HG03575 (cell line): ENCODE data around the gene PPP1R3A.
"Not testable (repeated sequence)": the region's sequence is repeated elsewhere in the genome, so short reads cannot be mapped to it uniquely, and the experiment has no call there.

Experiments
- ATAC-seq: cut with Tn5 transposase; IDR thresholded peaks from one replicate; pipeline ENCODE4 v1.9.1; 2021; ENCODE audit not compliant: unreplicated experiment, insufficient number of reproducible peaks, low FRiP score; ENCODE audit errors: extremely low read depth

Gene PPP1R3A

GRCh38 chr7:113918946-113919345 lies at the start of gene PPP1R3A:
Gene PPP1R3A (minus strand): TSS chr7:113919009. CDS start chr7:113918996, 13 bp downstream.
- no peak for ATAC-seq

DNA sequence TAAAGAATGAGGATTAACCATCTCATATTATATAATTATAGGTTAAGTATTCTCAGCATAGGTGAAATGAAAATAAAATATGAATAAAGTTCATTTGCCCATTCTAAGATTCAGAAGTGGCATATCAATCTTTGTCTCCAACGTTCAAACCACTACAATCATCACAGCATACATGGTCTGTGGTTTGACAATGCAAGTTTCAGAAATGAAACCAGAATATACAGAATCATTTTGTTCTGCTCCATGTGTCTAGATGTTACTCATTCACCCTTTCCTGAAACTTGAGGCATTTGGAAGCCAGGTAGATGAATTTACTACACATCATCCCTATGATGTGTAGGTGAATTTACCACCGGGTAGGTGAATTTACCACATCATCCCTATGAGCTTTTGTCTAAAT lies 44.5 kb upstream of the PPP1R3A start:
- no peak for ATAC-seq

DNA sequence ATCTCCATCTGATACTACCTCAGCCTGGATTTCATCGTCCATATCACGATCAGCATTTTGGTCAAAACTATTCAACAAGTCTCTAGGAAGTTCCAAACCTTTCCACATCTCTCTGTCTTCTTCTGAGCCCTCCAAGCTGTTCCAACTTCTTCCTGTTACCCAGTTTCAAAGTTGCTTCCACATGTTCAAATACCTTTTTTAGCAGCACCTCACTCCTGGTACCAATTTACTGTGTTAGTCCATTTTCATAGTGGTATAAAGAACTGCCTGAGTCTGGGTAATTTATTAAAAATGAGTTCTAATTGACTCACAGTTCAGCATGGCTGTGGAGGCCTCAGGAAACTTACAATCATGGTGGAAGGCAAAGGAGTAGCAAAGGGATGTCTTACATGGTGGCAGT lies 41.1 kb upstream of the PPP1R3A start:
- no peak for ATAC-seq

DNA sequence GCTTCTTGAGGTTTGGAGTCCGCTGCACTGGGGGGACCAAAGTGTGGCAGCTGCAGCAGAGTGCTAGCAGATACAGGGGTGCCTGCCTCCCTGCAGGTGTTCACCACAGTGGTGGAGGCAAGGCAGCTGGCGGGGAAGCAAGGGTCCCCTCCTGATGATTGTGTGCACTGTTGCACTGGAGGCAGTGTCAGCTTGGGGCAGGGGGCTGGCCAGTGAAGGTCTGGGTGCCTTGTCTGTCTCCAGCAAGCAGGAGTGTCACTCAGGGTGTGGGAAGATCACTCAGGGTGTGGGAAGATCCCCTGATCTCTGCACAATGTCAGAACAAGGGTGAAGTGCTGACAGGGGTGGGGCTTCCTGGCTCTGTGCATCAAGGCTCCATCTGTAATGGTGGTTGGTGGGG lies 36.3 kb upstream of the PPP1R3A start:
- no peak for ATAC-seq

DNA sequence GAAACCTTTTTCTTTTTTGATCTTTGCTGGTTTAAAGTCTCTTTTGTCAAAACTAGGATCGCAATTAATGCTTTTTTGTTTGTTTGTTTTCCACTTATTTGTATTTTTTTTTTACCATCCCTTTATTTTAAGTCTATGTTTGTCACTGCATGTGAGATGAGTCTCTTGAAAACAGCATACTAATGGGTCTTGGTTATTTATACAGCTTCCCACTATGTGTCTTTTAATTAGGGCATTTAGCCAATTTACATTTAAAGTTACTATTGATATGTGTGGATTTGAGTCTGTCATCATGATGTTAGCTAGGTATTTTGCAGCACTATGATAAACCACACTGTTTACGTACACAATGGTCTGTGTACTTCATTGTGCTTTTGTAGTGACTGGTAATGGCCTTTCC lies 34.7 kb upstream of the PPP1R3A start:
- ATAC-seq: no peak

DNA sequence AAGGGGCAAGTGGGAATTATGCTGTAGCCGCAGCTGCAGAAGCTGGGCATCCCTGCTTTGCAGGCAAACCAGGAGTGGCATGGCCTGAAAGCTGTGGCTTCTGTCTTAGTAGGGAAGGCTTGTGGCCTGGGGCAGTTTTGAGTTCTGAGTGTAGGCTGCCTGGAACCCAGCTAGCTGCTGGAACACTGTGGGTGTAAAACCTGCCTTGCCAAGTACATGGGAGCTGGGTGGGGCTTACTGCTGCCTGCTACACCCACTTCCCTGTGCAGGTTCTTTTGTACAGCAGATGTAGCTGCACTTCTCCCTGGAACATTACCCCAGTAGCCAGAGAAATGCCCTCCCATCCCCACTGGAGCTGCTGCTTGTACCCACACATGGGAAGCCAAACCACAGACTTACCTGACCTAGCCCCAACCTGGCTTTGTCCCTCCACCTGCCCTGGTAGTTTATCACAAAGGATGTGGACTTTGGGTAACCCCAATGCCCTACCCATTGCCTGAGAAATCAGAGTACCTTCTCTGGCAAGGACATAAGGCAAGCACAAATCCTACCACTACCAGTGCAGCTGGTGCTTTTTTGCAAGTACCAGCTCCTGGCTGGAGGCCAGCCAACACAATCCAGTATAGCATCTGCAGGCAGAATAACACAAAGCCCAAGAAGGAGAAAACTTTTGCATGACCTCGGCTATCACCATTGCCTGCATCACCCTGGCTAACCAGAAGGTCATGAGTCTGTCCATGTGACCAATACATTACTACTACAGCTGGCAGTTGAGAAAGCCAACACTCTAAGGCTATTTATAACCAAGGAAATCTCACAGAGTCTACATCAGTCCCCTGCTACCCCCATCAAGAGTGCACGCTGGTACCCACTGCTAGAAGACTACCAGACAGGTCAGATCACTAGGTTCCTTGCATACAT lies 26.5 kb upstream of the PPP1R3A start:
- no peak for ATAC-seq

DNA sequence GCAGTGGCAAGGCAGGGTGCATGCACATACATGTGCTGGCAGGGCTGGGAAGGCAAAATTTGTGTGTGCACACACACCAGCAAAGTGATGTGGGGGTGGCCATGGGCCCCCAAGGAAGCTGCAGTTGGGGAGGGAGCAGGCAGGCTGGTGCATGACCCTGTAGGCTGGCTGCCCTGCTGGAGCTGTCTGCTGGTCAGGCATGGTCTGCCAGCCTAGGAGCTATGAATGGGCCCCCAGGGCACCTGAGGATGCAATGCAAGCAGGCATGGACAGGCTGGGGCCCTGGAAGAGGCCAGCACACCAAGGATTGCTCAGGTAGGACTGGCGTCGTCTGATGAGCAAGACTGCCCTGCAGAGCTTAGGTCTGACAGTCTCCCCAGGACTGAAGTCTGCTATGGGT lies 18.2 kb upstream of the PPP1R3A start:
- no peak for ATAC-seq

DNA sequence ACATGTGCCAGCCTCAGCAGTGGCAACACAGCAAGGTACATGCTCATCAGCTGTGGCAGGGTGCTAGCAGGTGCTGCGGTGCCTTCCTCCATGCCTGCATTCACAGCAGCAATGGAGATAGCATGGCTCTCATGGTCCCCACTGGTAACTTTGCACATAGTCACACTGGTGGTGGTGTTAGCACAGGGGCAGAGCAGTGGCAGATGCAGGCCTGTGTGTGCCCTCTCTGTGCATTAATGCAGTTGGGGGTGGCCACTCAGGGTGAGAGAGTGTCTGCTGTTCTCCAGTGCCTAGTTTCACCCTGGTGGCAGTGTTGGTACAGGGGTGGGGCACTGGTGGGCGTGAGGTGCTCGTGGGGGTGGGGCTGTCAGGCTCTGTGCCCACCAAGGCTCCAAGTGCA lies 17.7 kb upstream of the PPP1R3A start:
- no peak for ATAC-seq

DNA sequence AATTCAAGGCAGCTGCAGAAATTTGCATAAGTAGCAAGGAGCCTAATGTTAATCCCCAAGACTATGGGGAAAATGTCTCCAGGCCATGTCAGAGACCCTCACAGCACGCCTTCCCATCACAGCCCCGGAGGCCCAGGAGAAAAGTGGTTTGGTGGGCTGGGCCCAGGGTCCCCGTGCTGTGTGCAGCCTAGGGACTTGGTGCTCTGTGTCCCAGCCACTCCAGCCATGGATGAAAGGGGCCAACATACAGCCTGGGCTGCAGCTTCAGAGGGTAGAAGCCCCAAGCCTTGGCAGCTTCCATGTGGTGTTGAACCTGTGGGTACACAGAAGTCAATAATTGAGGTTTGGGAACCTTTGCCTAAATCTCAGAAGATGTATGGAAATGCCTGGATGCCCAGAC lies 10.6 kb upstream of the PPP1R3A start:
- not testable (repeated sequence) for ATAC-seq

DNA sequence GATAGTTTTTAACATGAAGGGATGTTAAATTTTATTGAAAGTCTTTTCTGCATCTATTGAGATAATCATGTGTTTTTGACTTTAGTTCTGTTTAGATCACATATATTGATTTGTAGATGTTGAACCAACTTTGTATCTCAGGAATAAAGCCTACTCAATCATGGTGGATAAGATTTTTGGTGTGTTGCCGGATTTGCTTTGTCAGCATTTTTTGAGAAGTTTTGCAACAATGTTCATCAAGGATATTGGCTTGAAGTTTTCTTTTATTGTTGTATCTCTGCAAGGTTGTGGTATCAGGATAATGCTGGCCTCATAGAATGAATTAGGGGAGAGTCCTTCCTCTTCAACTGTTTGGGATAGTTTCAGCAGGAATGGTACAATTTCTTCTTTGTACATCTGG lies 9.3 kb upstream of the PPP1R3A start:
- no peak for ATAC-seq

GRCh38 chr7:113922049-113922448 lies 3.2 kb upstream of the PPP1R3A start:
- no peak for ATAC-seq

DNA sequence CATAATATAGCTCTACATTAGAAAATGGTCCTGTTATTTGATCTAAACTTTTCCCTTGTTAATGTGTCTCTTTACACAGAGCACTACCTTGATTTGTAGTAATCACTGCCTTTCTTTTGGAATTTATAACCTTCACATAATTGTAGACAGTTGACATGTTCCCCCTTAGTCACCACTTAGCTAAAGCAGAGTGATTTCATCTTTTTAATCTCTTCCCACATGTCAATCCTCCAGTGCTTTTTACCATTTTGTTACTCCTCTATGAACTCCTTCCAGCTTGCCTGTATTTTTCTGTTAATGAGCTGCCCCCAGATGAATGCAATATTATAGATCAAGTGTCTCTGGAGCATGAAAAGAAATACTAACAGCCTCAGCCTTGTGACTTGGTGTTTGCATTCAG lies 2.6 kb upstream of the PPP1R3A start:
- no peak for ATAC-seq

- ATAC-seq: no peak
Measured at GRCh38 chr7:113917840-113918239, 969 bp downstream of the PPP1R3A start.

- no peak for ATAC-seq
Measured at GRCh38 chr7:113915956-113916355, 2.9 kb downstream of the PPP1R3A start.

GRCh38 chr7:113912876-113913275 lies 5.9 kb downstream of the PPP1R3A start:
- no peak for ATAC-seq

DNA sequence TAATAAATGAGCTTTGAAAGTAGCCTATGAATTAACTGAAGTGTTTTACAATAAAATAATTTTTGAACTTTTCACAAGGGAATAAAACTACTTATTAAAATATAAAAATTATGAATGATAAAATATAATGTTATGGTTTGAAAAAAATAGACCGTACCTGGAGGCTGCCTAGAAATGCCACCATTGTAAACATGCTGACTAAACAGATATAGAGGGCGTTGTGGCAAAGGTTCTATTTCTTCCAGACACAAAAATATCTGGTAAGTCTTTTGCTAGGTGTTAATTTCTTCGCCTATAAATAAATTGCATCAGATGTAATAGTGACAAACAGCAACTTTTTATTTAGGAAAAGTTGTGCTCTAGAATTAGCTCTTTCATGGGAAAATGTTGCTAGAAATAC lies 11.2 kb downstream of the PPP1R3A start:
- no peak for ATAC-seq

- ATAC-seq: no peak
Measured at GRCh38 chr7:113904521-113904920, 14.3 kb downstream of the PPP1R3A start.

GRCh38 chr7:113892818-113893217 lies 26.0 kb downstream of the PPP1R3A start:
- no peak for ATAC-seq

- ATAC-seq: no peak
Measured at GRCh38 chr7:113891828-113892227, 27.0 kb downstream of the PPP1R3A start.

GRCh38 chr7:113891031-113891350 lies 27.8 kb downstream of the PPP1R3A start:
- no peak for ATAC-seq
